ENCODE measurements around the gene MPPED1. TPM values are rescaled to one million over a fixed set of nuclear protein-coding genes. Genes with fewer than 3 reads are reported as not detected.

The MPPED1 gene
- total RNA-seq, 1 donor from 2014 or later, result not detected

DNA sequence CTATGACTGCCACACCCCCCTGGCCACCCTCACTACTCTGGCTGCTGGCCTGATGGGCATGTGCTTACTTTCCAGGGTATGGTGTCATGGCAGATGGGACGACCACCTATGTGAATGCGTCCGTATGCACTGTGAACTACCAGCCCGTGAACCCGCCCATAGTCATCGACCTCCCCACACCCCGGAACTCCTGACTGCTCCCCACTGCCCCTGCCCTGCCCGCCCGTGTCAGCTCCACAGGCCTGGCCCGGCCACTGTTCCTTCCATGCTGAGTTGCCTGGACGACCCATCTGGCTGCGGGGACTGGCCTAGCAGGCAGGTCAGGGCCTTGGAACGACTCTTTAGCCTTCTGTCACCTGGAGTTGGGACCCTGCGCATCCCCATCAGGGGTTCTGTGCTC, 93.6 kb downstream of the MPPED1 start:
- TF ChIP-seq, protein P1, sequence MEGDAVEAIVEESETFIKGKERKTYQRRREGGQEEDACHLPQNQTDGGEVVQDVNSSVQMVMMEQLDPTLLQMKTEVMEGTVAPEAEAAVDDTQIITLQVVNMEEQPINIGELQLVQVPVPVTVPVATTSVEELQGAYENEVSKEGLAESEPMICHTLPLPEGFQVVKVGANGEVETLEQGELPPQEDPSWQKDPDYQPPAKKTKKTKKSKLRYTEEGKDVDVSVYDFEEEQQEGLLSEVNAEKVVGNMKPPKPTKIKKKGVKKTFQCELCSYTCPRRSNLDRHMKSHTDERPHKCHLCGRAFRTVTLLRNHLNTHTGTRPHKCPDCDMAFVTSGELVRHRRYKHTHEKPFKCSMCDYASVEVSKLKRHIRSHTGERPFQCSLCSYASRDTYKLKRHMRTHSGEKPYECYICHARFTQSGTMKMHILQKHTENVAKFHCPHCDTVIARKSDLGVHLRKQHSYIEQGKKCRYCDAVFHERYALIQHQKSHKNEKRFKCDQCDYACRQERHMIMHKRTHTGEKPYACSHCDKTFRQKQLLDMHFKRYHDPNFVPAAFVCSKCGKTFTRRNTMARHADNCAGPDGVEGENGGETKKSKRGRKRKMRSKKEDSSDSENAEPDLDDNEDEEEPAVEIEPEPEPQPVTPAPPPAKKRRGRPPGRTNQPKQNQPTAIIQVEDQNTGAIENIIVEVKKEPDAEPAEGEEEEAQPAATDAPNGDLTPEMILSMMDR (IDR thresholded peaks at IDR 0.05), result no peak
- Mint-ChIP-seq H3K4me1 (ENCODE audit: low read depth) (no peaks in the 10 kb centered on the region), H3K36me3 (ENCODE audit: low read depth) (no peaks in the 10 kb centered on the region), H3K27me3 (ENCODE audit: low read depth) (peaks cover 2% of the 10 kb centered on the region), H3K4me3 (ENCODE audit: unreplicated experiment) (no peak overlapping the region), H3K9me3 (ENCODE audit: low read depth) (no peaks in the 10 kb centered on the region), H3K27ac (ENCODE audit: unreplicated experiment) (no peak overlapping the region)
- DNase-seq (ENCODE audit: low spot score), result peak; percentile 81

DNA sequence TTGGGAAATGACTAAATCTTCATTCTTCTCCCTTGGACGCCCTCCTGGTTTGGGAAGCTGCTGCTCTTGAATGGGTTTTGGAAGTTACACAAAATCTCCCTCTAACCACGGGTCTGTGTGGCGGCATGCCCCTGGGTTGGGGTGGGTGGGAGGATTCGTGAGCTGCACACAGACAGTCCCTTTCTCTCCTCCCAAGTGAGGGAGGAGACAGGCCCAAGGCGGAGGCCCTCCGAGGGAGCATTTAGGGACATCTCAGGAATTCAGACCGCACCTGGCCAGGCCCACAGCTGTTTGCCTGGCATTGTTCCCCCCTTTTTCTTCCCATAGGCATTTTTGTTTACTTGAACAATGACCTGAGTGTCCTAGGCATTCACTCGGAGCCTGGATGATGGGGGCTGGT, 94.1 kb downstream of the MPPED1 start:
- Mint-ChIP-seq H3K36me3 (ENCODE audit: low read depth) (no peaks in the 10 kb centered on the region), H3K27ac (ENCODE audit: unreplicated experiment) (no peak overlapping the region)

DNA sequence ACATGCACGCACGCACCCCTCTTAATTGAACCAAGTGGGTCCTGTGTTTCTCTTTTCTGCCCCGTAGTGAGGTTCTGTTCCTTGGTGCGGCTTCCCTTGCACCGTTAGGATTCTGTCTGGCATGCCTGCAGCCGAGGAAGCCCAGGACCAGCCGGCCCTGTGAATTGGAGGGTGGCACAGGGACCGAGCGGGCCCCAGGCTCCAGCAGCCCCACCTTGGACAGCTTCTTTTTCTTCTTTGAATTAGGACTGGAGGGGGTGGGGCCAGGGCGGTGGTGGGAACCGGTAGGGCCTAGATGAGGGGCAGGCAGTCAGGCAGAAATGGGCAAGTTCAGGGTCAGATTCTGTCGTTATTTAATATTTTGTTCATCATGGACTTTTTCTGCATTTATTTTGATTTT, 94.7 kb downstream of the MPPED1 start:
- no peak overlapping the region for H3K27ac Mint-ChIP-seq (ENCODE audit: unreplicated experiment)
- TF ChIP-seq, protein P1 (IDR thresholded peaks at IDR 0.05), result no peak
- peak; percentile 42 for DNase-seq (ENCODE audit: low spot score)

More for the DNA sequence above, 94.1 kb downstream of the MPPED1 start:
- no peak overlapping the region for H3K4me3 Mint-ChIP-seq (ENCODE audit: unreplicated experiment)
- no peaks in the 10 kb centered on the region for H3K9me3 Mint-ChIP-seq (ENCODE audit: low read depth)
- no peaks in the 10 kb centered on the region for H3K4me1 Mint-ChIP-seq (ENCODE audit: low read depth)
- no peaks in the 10 kb centered on the region for H3K27me3 Mint-ChIP-seq (ENCODE audit: low read depth)
- TF ChIP-seq, protein P1 (IDR thresholded peaks at IDR 0.05), result no peak
- no peak for DNase-seq (ENCODE audit: low spot score)

DNA sequence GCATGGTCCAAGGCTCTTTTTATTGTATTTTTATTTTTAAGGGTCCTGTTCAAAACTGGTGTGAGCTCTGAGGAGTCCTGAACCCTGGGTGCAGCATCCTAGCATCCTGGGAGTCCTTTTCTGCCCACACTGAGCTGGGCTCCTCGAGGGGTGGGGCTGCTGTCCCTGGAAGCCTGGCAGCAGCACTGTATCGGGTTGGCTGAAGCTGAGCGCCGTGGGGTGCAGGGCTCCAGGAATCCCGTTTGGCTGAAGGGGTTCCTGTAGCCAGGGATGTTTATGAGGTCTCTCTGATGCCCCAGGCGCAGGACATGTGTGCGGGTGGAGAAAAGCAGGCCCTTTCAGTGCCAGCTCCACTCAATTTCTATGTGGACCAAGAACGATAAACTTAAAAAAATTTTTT, 95.4 kb downstream of the MPPED1 start:
- H3K4me1 Mint-ChIP-seq (ENCODE audit: low read depth), result no peaks in the 10 kb centered on the region
- TF ChIP-seq, protein P1 (IDR thresholded peaks at IDR 0.05), result no peak
- H3K27ac Mint-ChIP-seq (ENCODE audit: unreplicated experiment), result no peak overlapping the region
- peak; percentile 47 for DNase-seq (ENCODE audit: low spot score)
- H3K9me3 Mint-ChIP-seq (ENCODE audit: low read depth), result no peaks in the 10 kb centered on the region
- no peak overlapping the region for H3K4me3 Mint-ChIP-seq (ENCODE audit: unreplicated experiment)
- no peaks in the 10 kb centered on the region for H3K36me3 Mint-ChIP-seq (ENCODE audit: low read depth)
- no peaks in the 10 kb centered on the region for H3K27me3 Mint-ChIP-seq (ENCODE audit: low read depth)

More for the DNA sequence above, 94.7 kb downstream of the MPPED1 start:
- no peaks in the 10 kb centered on the region for H3K36me3 Mint-ChIP-seq (ENCODE audit: low read depth)
- H3K9me3 Mint-ChIP-seq (ENCODE audit: low read depth), result no peaks in the 10 kb centered on the region
- no peaks in the 10 kb centered on the region for H3K27me3 Mint-ChIP-seq (ENCODE audit: low read depth)
- H3K4me3 Mint-ChIP-seq (ENCODE audit: unreplicated experiment), result no peak overlapping the region
- H3K4me1 Mint-ChIP-seq (ENCODE audit: low read depth), result no peaks in the 10 kb centered on the region

DNA sequence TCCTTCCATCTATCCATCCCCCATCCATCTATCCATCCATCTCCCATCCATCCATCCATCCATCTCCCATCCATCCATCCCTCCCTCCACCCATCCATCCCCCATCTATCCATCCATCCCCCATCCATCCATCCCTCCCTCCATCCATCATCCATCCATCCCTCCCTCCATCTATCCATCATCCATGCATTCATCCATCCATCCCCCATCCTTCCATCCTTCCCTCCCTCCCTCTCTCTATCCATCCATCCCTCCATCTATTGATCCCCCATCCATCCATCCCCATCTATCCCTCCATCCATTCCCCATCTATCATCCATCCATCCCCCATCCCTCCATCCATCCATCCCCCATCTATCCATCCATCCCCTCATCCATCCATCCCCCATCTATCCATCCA, 96.7 kb downstream of the MPPED1 start:
- Mint-ChIP-seq H3K27ac (ENCODE audit: unreplicated experiment) (no peak overlapping the region), H3K9me3 (ENCODE audit: low read depth) (no peaks in the 10 kb centered on the region), H3K36me3 (ENCODE audit: low read depth) (no peaks in the 10 kb centered on the region), H3K4me3 (ENCODE audit: unreplicated experiment) (no peak overlapping the region), H3K4me1 (ENCODE audit: low read depth) (no peaks in the 10 kb centered on the region), H3K27me3 (ENCODE audit: low read depth) (no peaks in the 10 kb centered on the region)
- TF ChIP-seq, protein P1 (IDR thresholded peaks at IDR 0.05), result no peak
- DNase-seq (ENCODE audit: low spot score), result no peak

Data from chondrocyte (in vitro differentiated cells).